Astrocyte of the spinal cord (primary cell): ENCODE data around the gene ZNF469.
"Not testable (repeated sequence)": the region's sequence is repeated elsewhere in the genome, so short reads cannot be mapped to it uniquely, and the experiment has no call there.

Source experiments
- DNase-seq: peaks from one replicate; pipeline ENCODE4 v3.0.0; 2011; ENCODE audit warnings: low read depth, low spot score
- H3K4me3 ChIP-seq: 2 replicates; pipeline ENCODE4 v1.5.1; 2011; ENCODE audit warnings: low read depth, mild to moderate bottlenecking, low read length, moderate library complexity
- CTCF ChIP-seq: IDR thresholded peaks from 2 replicates; pipeline ENCODE4 v1.5.1; 2012; ENCODE audit warnings: low read depth, mild to moderate bottlenecking, low read length, inconsistent platforms
- in situ Hi-C: cut with HindIII; loops from 2 replicates; pipeline ENCODE4 v1.10.0; 2017; ENCODE audit warnings: low sequenced_read_pairs

The ZNF469 gene

GRCh38 chr16:88355389-88356123, 27.2 kb upstream of the ZNF469 start:
- no peak for DNase-seq
- H3K4me3 ChIP-seq, result no peak overlapping the region
- in situ Hi-C loops, result no loop called here
- TF ChIP-seq CTCF, result no peak

GRCh38 chr16:88356124-88356726, 26.5 kb upstream of the ZNF469 start:
- TF ChIP-seq CTCF, result no peak
- in situ Hi-C loops, result no loop called here
- H3K4me3 ChIP-seq, result no peak overlapping the region
- DNase-seq, result no peak

GRCh38 chr16:88356727-88357199, 26.0 kb upstream of the ZNF469 start:
- no peak for DNase-seq
- no peak for TF ChIP-seq CTCF
- H3K4me3 ChIP-seq, result no peak overlapping the region
- in situ Hi-C loops, result no loop called here

- no peak for TF ChIP-seq CTCF
- DNase-seq, result no peak
- H3K4me3 ChIP-seq, result no peak overlapping the region
- in situ Hi-C loops, result no loop called here
Observed at GRCh38 chr16:88357317-88358022, 25.3 kb upstream of the ZNF469 start.

GRCh38 chr16:88358023-88358420, 24.7 kb upstream of the ZNF469 start:
- no peak for TF ChIP-seq CTCF
- DNase-seq, result no peak
- H3K4me3 ChIP-seq, result no peak overlapping the region
- in situ Hi-C loops, result no loop called here

GRCh38 chr16:88359008-88359407, 23.8 kb upstream of the ZNF469 start:
- no peak for DNase-seq
- in situ Hi-C loops, result no loop called here
- TF ChIP-seq CTCF, result no peak
- H3K4me3 ChIP-seq, result no peak overlapping the region

- H3K4me3 ChIP-seq, DNase-seq, in situ Hi-C loops: not testable (repeated sequence)
Observed at GRCh38 chr16:88360401-88360800, 22.4 kb upstream of the ZNF469 start.
